DND-41 (cell line): Measurements from ENCODE around the gene LMO2.
A peak's percentile ranks its signal among the peaks of the same experiment; 100 is the strongest.

Source experiments
- ATAC-seq: fragments of 200-7000 bp; cut with Tn5 transposase; 3 replicates; pipeline ENCODE4 v1.9.1; 2021; ENCODE audit warnings: low read depth; ENCODE audit not compliant: insufficient read depth
- DNase-seq: peaks from one replicate; pipeline ENCODE4 v3.0.0-alpha.2; 2020
- H2AFZ ChIP-seq: 2 replicates; pipeline ENCODE4 v1.6.0; 2012; ENCODE audit warnings: low read depth, low read length
- H3K27ac ChIP-seq: 2 replicates; pipeline ENCODE4 v1.5.1; 2012; ENCODE audit warnings: low read length, inconsistent platforms
- H3K27me3 ChIP-seq: fragments of 200-600 bp; sonication (generic); 2 replicates; pipeline ENCODE4 v1.6.0; 2012; ENCODE audit warnings: low read length, mild to moderate bottlenecking, inconsistent platforms; ENCODE audit not compliant: insufficient read depth, poor library complexity
- H3K36me3 ChIP-seq: 2 replicates; pipeline ENCODE4 v1.5.1; 2012; ENCODE audit warnings: low read length, inconsistent platforms; ENCODE audit not compliant: insufficient read depth
- H3K4me1 ChIP-seq: 2 replicates; pipeline ENCODE4 v1.5.1; 2012; ENCODE audit warnings: mild to moderate bottlenecking, low read length; ENCODE audit not compliant: insufficient read depth
- H3K4me2 ChIP-seq: 2 replicates; pipeline ENCODE4 v1.6.0; 2012; ENCODE audit warnings: mild to moderate bottlenecking, moderate library complexity, low read length, inconsistent platforms; ENCODE audit not compliant: insufficient read depth
- H3K4me3 ChIP-seq, 2 experiments: fragments of 200-600 bp in 1 of 2; shearing (Covaris generic) in 1 of 2; 2 replicates each; pipeline ENCODE4 v1.5.1; 2012 to 2016; ENCODE audit warnings: inconsistent platforms in 2 of 2, low read length in 2 of 2, mild to moderate bottlenecking in 2 of 2, low read depth in 1 of 2, moderate library complexity in 1 of 2
- H3K79me2 ChIP-seq: 2 replicates; pipeline ENCODE4 v1.6.0; 2012; ENCODE audit warnings: low read length, inconsistent platforms; ENCODE audit not compliant: insufficient read depth
- H3K9ac ChIP-seq: 2 replicates; pipeline ENCODE4 v1.6.0; 2012; ENCODE audit warnings: low read depth, mild to moderate bottlenecking, inconsistent platforms, low read length, moderate library complexity
- H3K9me3 ChIP-seq: 2 replicates; pipeline ENCODE4 v1.5.1; 2012; ENCODE audit warnings: low read length, moderate library complexity, mild to moderate bottlenecking, inconsistent platforms; ENCODE audit not compliant: insufficient read depth, severe bottlenecking
- H4K20me1 ChIP-seq: 2 replicates; pipeline ENCODE4 v1.6.0; 2012; ENCODE audit warnings: low read length; ENCODE audit not compliant: insufficient read depth
- EZH2 ChIP-seq: IDR thresholded peaks from 3 replicates; pipeline ENCODE4 v1.6.1; 2012; ENCODE audit warnings: borderline replicate concordance, low read depth, mild to moderate bottlenecking, moderate library complexity, low read length, inconsistent platforms; ENCODE audit not compliant: severe bottlenecking
- TF ChIP-seq, protein P1 (sequence below): IDR thresholded peaks from 2 replicates; pipeline ENCODE4 v1.5.1; 2012; ENCODE audit warnings: borderline replicate concordance, low read length, moderate library complexity, mild to moderate bottlenecking; ENCODE audit not compliant: poor library complexity, severe bottlenecking; ENCODE audit errors: extremely low read depth

Gene LMO2

GRCh38 chr11:33895752-33896137 is 3.9 kb upstream of the LMO2 start:
- H3K4me3 ChIP-seq: no peak overlapping the region
- no peak overlapping the region for H3K27ac ChIP-seq
- TF ChIP-seq, protein P1, sequence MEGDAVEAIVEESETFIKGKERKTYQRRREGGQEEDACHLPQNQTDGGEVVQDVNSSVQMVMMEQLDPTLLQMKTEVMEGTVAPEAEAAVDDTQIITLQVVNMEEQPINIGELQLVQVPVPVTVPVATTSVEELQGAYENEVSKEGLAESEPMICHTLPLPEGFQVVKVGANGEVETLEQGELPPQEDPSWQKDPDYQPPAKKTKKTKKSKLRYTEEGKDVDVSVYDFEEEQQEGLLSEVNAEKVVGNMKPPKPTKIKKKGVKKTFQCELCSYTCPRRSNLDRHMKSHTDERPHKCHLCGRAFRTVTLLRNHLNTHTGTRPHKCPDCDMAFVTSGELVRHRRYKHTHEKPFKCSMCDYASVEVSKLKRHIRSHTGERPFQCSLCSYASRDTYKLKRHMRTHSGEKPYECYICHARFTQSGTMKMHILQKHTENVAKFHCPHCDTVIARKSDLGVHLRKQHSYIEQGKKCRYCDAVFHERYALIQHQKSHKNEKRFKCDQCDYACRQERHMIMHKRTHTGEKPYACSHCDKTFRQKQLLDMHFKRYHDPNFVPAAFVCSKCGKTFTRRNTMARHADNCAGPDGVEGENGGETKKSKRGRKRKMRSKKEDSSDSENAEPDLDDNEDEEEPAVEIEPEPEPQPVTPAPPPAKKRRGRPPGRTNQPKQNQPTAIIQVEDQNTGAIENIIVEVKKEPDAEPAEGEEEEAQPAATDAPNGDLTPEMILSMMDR: no peak
- no peak for TF ChIP-seq EZH2
- H3K4me1 ChIP-seq: peaks cover 19% of the 10 kb centered on the region
- no peak overlapping the region for H3K9ac ChIP-seq
- no peak overlapping the region for H3K4me2 ChIP-seq
- H4K20me1 ChIP-seq: peaks cover 12% of the 10 kb centered on the region
- H3K9me3 ChIP-seq: no peaks in the 10 kb centered on the region
- no peaks in the 10 kb centered on the region for H3K79me2 ChIP-seq
- no peaks in the 10 kb centered on the region for H3K36me3 ChIP-seq
- peaks cover 20% of the 10 kb centered on the region for H3K27me3 ChIP-seq
- no peak for DNase-seq
- H2AFZ ChIP-seq: no peak overlapping the region
- ATAC-seq: no peak

DNA sequence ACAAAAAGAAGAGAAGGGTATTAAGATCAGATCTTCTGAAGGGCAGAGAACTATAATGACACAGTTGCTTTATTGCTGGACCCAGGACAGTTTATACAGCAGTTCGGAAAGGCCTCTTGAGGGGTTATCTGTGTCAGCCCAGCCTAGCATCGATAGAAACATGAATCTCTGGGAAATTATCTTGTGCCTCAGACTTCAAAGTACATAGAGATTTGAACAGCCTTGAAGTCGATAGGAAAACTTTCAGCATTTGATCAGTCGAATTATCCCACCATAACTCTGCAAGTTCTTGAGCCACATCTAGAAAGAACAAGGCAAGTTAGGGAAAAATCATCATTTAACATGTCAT is 2.5 kb upstream of the LMO2 start:
- DNase-seq: no peak
- no peaks in the 10 kb centered on the region for H3K36me3 ChIP-seq
- H2AFZ ChIP-seq: no peak overlapping the region
- no peak overlapping the region for H3K27ac ChIP-seq
- H3K4me3 ChIP-seq: no peak overlapping the region
- H4K20me1 ChIP-seq: peaks cover 12% of the 10 kb centered on the region
- ATAC-seq: no peak
- peaks cover 19% of the 10 kb centered on the region for H3K4me1 ChIP-seq
- H3K79me2 ChIP-seq: no peaks in the 10 kb centered on the region
- H3K4me2 ChIP-seq: peak overlapping the region; percentile 55
- no peak for TF ChIP-seq EZH2
- TF ChIP-seq, protein P1: no peak
- peaks cover 20% of the 10 kb centered on the region for H3K27me3 ChIP-seq
- no peaks in the 10 kb centered on the region for H3K9me3 ChIP-seq
- no peak overlapping the region for H3K9ac ChIP-seq

DNA sequence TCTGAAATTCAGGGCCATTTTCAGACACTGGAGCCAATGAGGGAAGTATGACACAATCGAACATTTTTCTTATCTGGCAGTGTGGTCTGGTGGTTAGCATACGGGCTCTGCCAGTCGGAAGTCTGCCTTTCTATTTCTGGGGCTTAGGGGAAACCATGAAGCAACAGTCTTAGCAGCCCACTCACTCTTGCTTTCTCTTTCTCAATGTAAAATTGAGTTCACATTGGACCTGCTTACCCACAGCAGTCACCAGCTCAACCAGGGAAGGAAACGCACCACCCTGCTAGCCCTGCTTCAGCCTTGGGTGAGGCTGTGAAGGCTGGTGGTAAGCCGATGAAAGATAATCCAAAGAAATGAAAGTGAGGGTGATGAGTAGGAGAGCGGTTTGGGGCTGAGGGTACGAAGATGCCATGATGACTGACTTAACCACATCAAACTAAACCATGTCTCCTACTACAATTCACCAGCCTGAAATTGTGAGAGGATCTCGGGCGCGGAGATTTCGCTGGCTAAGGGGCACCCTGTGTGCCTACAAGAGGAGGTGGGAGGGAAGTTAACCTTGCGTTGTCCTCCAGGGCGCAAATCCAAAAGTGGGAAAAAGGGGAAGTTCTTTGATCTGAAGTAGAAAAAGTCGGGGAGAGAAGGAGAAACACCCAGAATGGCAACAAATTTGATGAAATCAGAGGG is 2.0 kb upstream of the LMO2 start:
- peak overlapping the region; percentile 55 for H3K4me2 ChIP-seq
- peaks cover 12% of the 10 kb centered on the region for H4K20me1 ChIP-seq
- ATAC-seq (peak; percentile 95), DNase-seq (peak; percentile 75)
- peaks cover 19% of the 10 kb centered on the region for H3K4me1 ChIP-seq
- no peaks in the 10 kb centered on the region for H3K9me3 ChIP-seq
- no peak for TF ChIP-seq EZH2
- TF ChIP-seq, protein P1: no peak
- no peak overlapping the region for H3K9ac ChIP-seq
- no peak overlapping the region for H3K27ac ChIP-seq
- H3K36me3 ChIP-seq: no peaks in the 10 kb centered on the region
- H3K27me3 ChIP-seq: peaks cover 18% of the 10 kb centered on the region
- H3K4me3 ChIP-seq: peak overlapping the region in 1 of 2 experiments; percentile 16; a peak in 2 of 4 replicates
- H2AFZ ChIP-seq: no peak overlapping the region
- no peaks in the 10 kb centered on the region for H3K79me2 ChIP-seq
